ENCODE measurements around the gene STX4.

Gene STX4

GRCh38 chr16:31032736-31033708, at the start of gene STX4:
STX4 (plus strand) TSS chr16:31033558; CDS start chr16:31033806, 248 bp downstream.
- DNase-seq, result peak; percentile 99

GRCh38 chr16:30983898-30984610, 49.3 kb upstream of the STX4 start:
- DNase-seq, result no peak

GRCh38 chr16:30984669-30985400, 48.5 kb upstream of the STX4 start, which contains the start of gene HSD3B7:
HSD3B7 (plus strand) TSS chr16:30985207; CDS start chr16:30985659, 452 bp downstream.
- peak; percentile 68 for DNase-seq

GRCh38 chr16:30985401-30986128, 47.8 kb upstream of the STX4 start:
- no peak for DNase-seq

- no peak for DNase-seq
Observed at GRCh38 chr16:30986129-30986991, 47.0 kb upstream of the STX4 start.

GRCh38 chr16:30987581-30988190, 45.7 kb upstream of the STX4 start:
- no peak for DNase-seq

- no peak for DNase-seq
Observed at GRCh38 chr16:30989469-30990047, 43.8 kb upstream of the STX4 start.

GRCh38 chr16:30990105-30990504, 43.3 kb upstream of the STX4 start:
- no peak for DNase-seq

- no peak for DNase-seq
Observed at GRCh38 chr16:30991052-30991451, 42.3 kb upstream of the STX4 start.

- DNase-seq, result no peak
Observed at GRCh38 chr16:30992276-30992780, 41.0 kb upstream of the STX4 start.

GRCh38 chr16:30992931-30993816, 40.2 kb upstream of the STX4 start:
- DNase-seq, result no peak

- DNase-seq, result no peak
Observed at GRCh38 chr16:30995927-30996323, 37.4 kb upstream of the STX4 start.

- DNase-seq, result no peak
Observed at GRCh38 chr16:30996324-30996984, 36.9 kb upstream of the STX4 start.

GRCh38 chr16:30996985-30997724, 36.2 kb upstream of the STX4 start:
- peak; percentile 80 for DNase-seq

GRCh38 chr16:30997725-30998711, 35.3 kb upstream of the STX4 start:
- DNase-seq, result no peak
